TTC549 (cell line): ENCODE results near the gene EPB41L1.

Source experiments
- FAIRE-seq: peaks from 2 replicates; lab custom pipeline; 2012; peaks lifted over from hg19 to GRCh38; lab: Jason Lieb, UNC

Gene EPB41L1

DNA sequence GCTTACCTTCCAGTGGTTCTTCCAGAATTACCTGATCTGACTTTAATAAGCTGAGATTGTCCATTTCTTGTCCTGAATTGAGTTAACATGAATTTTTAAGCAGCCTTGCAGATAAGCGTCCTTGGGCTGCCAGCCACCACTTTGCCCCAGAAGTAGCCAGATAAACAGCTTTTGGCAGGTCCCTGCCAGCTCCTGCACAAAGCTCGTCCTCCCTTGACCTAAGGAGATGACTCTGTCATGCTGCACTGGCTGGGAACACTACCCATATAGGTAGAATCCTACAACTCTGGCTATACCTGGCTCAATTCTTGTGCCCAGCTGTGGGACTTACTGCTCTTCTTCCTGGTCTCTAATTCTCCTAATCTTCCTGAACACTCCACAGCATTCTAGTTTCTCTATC, 42.1 kb downstream of the EPB41L1 start:
- FAIRE-seq, result no peak

DNA sequence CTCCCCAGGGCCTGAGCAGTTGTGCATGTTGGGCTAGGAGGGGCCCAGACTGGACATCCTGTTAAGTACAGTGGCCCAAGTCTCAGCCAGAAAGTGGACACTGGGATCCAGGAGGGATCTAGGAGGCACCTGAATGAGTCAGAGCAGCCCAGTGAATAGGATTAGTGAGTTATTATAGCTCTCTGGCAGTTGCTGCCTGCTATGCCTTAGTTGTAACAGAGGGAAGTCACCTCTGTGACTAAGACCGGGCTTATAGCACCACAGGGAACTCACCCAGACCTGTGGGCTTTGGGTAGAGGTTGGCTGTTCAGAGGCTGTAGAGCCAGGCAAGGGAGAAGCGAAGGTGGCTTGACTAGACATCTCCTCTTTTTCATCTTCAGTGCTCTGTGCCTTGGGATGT, 42.7 kb downstream of the EPB41L1 start:
- FAIRE-seq, result no peak

DNA sequence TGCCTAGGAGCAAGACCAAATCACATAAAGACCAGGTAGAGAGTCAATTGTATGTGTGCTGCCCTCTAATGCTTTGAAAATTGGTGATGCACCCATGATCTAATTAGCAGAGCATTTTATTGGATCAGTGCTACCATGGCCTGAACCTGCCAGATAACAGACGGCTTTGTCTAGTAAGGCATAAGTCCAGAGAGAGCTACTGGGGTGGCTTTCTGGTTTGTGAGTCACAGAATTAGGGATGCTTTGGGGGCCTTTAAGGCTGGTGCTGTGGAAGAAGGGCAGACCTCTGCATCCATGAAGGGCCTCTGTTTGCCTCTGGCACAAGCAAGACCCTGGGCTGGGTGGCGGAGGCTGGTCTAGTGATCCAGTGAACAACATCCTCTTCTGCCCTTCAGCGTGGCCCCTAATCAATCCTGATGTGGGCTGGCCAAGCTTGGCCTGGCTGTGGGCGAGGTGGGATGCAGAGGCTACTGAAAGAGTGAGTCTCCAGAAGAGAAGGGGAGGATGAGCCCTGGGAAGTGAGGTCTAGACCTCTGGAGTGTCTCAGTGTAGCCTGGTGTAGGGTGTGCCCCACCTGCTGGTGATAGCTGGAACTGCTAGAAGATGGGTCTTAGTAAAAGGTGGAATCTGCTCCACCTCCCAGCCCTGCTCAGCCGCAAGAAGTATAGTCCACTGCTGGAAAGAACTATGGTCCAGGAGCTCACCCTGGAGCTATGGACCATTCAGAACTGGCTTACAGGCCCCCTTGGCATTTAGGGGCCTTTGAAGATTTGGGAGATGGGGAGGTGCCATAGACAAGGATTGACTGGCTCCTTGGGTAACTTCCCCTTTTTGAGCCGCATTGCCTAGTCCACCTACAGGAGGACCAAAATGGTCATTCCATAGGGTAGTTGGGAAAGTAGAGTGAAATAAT, 45.1 kb downstream of the EPB41L1 start:
- no peak for FAIRE-seq

DNA sequence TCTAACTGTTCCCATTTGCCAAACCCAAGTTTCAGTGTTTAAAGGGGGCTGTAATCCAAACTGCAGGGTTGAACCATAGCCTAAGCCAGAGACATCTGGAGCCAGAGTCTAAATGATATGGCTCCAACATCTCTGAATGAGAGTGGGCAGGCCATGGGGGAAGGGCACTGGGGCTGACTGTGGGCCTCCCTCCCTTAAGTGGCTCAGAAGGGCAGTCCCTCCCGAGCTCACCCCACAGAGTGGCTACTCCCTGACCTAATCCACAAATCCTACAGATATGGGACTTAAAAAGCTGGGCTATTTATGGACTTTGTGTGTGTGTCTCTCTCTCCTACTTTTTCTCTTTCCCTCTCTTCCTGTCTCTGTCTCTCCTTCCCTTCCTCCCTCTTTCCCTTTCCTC, 45.9 kb downstream of the EPB41L1 start:
- no peak for FAIRE-seq

GRCh38 chr20:36201198-36201597, 46.7 kb downstream of the EPB41L1 start:
- no peak for FAIRE-seq

- FAIRE-seq, result no peak
Observed at GRCh38 chr20:36202891-36203338, 48.4 kb downstream of the EPB41L1 start.

DNA sequence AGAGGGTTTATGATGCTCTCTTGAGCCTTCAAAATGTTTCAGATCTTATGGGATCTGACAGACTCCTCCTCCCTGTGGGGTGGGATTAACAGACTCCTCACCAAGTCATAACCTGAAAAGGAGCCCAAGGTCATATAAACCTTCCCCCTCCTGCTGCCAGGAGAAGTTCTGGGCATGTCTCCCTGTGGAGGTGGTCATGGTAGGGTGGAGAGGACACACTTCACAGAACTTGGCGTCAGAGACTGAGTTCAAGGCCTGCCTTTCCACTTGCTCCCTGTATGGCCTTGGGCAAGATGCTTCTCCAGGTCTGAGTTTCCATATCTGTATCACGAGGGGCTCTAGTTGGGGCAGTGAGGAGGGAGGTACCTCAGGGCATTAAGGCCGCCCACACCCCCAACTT, 49.3 kb downstream of the EPB41L1 start:
- FAIRE-seq, result no peak

DNA sequence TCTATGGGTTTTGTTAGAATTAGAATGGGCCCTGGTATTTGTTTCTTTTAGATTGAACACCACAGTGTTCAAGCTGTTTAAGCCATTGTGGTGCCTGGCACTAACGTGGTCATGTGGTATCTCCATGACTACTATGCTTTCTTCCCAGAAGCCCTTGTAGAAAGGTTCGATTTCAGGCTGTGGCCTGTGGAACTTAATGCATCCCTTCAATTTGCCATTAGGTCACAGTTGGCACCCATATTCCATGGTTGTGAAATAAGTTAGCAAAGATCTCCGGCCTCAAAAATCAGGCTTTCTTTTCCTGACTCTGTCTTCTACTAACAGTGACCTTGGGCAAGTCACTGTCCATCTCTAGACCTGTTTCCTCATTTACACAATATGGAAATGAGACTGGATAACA, 50.5 kb downstream of the EPB41L1 start:
- no peak for FAIRE-seq

DNA sequence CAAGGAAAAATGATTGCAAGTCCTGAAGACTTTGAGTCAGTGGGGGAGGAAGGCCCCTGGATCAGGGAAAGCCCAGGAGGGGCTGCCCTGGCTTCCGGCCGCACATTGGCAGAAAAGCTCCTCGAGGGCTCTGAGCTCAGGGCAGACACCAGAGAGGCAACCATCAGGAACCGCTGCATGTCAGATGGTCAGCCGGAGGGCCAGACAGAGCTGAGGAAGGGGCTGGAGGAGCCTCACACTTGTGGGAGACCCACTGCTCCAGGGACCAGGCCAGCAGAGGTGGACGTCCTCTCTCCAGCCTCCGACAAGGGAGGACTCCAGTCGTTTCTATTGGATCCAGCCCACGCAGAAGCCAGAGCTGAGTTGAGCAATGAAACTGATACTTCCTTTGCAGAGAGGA, 51.5 kb downstream of the EPB41L1 start:
- FAIRE-seq, result no peak

- FAIRE-seq, result no peak
Observed at GRCh38 chr20:36206641-36207040, 52.1 kb downstream of the EPB41L1 start.

GRCh38 chr20:36207602-36208001, 53.1 kb downstream of the EPB41L1 start:
- no peak for FAIRE-seq

GRCh38 chr20:36208257-36208656, 53.7 kb downstream of the EPB41L1 start:
- no peak for FAIRE-seq

GRCh38 chr20:36210436-36211021, 56.0 kb downstream of the EPB41L1 start:
- FAIRE-seq, result no peak

DNA sequence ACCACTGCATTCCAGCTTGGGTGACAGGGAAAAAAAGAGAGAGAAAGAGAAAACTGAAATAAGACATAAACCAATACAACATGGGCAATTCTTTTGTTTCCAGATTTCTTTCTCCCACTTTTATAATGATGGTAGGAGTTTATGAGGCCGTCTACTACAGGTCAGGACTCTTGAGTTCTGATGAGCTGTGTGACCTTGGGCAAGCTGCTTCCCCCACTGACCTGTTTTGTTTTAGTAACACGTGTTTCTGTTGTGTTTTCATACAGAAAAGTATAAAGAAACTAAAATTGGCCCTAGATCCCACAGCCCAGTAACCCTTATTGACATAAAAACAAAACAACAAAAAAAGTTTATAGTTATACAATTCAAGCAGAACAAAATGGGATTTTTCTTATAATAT, 58.8 kb downstream of the EPB41L1 start:
- no peak for FAIRE-seq

DNA sequence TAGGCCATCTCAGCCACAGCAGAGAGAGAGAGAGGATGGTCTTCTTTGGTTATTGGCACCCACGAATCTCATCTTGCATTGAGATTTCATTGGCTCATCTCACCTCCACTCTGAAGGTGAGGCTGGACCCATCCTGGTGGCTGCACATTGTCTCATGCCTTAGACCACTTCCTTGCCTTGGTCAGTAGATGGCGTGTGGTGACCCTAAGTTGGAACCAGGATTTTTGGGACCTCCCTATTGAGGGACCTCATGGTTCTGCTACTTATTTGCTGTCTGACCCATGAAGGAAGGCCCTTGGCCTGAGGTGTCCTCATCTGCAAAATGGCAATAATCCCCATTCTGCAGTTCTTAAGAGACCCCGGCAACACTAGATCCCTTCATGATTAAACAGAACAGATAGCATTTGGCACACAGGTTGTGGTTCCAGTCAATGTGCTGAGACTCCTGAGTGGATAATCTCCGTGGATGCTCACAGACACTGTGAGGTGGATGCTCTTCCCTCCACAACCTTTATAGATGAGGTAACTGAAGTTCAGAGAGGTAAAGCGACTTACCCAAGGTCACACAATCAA, 60.2 kb downstream of the EPB41L1 start:
- FAIRE-seq, result no peak

GRCh38 chr20:36215778-36216177, 61.2 kb downstream of the EPB41L1 start:
- no peak for FAIRE-seq

GRCh38 chr20:36216314-36217025, 61.9 kb downstream of the EPB41L1 start:
- no peak for FAIRE-seq

- no peak for FAIRE-seq
Observed at GRCh38 chr20:36217226-36217625, 62.7 kb downstream of the EPB41L1 start.

- FAIRE-seq, result no peak
Observed at GRCh38 chr20:36218380-36219064, 64.0 kb downstream of the EPB41L1 start.

DNA sequence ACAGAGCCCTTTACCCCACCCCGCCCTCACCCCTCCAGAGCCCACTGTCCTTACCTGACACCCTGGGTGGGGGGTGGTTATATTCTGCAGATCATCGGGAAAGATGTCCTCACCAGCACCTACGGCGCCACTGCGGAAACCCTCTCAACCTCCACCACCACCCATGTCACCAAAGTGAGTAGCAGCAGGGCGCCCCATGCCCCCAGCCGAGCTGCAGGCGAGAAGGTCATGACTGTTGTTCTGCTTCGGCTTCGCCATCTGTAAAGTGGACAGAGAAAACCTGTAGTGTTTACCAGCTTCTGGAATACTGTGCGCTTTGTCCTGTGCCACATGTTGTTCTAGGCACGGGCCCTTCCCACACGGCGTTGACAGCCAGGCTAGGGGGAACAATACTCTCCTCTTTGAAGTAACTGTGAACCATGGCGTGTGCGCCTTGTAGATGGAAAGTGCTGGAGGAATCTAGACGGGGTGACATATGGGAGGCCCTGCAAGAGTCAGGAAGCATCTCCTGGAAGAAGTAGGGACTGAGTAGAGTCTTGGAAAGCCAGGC, 65.2 kb downstream of the EPB41L1 start:
- FAIRE-seq, result no peak

GRCh38 chr20:36225666-36226065, 71.1 kb downstream of the EPB41L1 start:
- FAIRE-seq, result no peak

- FAIRE-seq, result no peak
Observed at GRCh38 chr20:36228770-36229169, 74.2 kb downstream of the EPB41L1 start.
